ENCODE measurements around the gene CRBN.

DNA sequence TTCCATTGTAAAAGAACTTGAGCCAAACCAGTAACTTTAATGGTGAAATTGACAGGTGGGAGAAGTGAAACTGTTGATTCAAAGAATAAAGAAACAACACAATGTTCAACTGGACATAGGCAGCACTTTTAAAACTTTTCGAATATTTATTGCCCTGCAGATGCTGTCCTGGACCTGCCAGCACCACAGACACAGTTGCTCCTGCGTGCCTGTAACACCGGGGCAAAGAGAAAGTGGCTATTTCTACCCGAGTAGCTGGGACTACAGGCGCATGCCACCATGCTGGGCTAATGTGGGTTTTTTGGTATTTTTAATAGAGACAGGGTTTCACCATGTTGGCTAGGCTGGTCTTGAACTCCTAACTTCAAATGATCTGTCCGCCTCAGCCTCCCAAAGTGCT, 76.7 kb downstream of the CRBN start:
- TF ChIP-seq, protein P1, sequence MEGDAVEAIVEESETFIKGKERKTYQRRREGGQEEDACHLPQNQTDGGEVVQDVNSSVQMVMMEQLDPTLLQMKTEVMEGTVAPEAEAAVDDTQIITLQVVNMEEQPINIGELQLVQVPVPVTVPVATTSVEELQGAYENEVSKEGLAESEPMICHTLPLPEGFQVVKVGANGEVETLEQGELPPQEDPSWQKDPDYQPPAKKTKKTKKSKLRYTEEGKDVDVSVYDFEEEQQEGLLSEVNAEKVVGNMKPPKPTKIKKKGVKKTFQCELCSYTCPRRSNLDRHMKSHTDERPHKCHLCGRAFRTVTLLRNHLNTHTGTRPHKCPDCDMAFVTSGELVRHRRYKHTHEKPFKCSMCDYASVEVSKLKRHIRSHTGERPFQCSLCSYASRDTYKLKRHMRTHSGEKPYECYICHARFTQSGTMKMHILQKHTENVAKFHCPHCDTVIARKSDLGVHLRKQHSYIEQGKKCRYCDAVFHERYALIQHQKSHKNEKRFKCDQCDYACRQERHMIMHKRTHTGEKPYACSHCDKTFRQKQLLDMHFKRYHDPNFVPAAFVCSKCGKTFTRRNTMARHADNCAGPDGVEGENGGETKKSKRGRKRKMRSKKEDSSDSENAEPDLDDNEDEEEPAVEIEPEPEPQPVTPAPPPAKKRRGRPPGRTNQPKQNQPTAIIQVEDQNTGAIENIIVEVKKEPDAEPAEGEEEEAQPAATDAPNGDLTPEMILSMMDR (IDR thresholded peaks at IDR 0.05), result no peak
- no peak for TF ChIP-seq POLR2A (IDR thresholded peaks at IDR 0.05)
